HG03521 (cell line): Measurements from ENCODE around the gene SIPA1L3.

Source experiments
- ATAC-seq: cut with Tn5 transposase; IDR thresholded peaks from one replicate; pipeline ENCODE4 v1.9.1; 2021; ENCODE audit warnings: mild to moderate bottlenecking, moderate library complexity; ENCODE audit not compliant: unreplicated experiment

The SIPA1L3 gene

GRCh38 chr19:38180071-38180470, 273.1 kb downstream of the SIPA1L3 start:
- ATAC-seq = no peak

- no peak for ATAC-seq
Measured at GRCh38 chr19:38182536-38183210, 275.7 kb downstream of the SIPA1L3 start.

GRCh38 chr19:38183251-38183897, 276.4 kb downstream of the SIPA1L3 start:
- ATAC-seq = no peak

- ATAC-seq = no peak
Measured at GRCh38 chr19:38184815-38185214, 277.8 kb downstream of the SIPA1L3 start.

- ATAC-seq = no peak
Measured at GRCh38 chr19:38185562-38185961, 278.6 kb downstream of the SIPA1L3 start.

- ATAC-seq = no peak
Measured at GRCh38 chr19:38190061-38190460, 283.1 kb downstream of the SIPA1L3 start.

GRCh38 chr19:38190793-38191192, 283.8 kb downstream of the SIPA1L3 start:
- ATAC-seq = no peak

- ATAC-seq = no peak
Measured at GRCh38 chr19:38191747-38192146, 284.7 kb downstream of the SIPA1L3 start.

- no peak for ATAC-seq
Measured at GRCh38 chr19:38193445-38193844, 286.4 kb downstream of the SIPA1L3 start.

- no peak for ATAC-seq
Measured at GRCh38 chr19:38194061-38194701, 287.2 kb downstream of the SIPA1L3 start.

- no peak for ATAC-seq
Measured at GRCh38 chr19:38195237-38195636, 288.2 kb downstream of the SIPA1L3 start.

GRCh38 chr19:38196245-38196837, 289.3 kb downstream of the SIPA1L3 start:
- ATAC-seq = no peak

- no peak for ATAC-seq
Measured at GRCh38 chr19:38196948-38197656, 290.1 kb downstream of the SIPA1L3 start.

GRCh38 chr19:38197937-38198704, 291.1 kb downstream of the SIPA1L3 start:
- ATAC-seq = no peak

GRCh38 chr19:38199340-38199739, 292.3 kb downstream of the SIPA1L3 start:
- ATAC-seq = no peak

- ATAC-seq = no peak
Measured at GRCh38 chr19:38201731-38202130, 294.7 kb downstream of the SIPA1L3 start.

GRCh38 chr19:38202504-38202903, 295.5 kb downstream of the SIPA1L3 start:
- no peak for ATAC-seq

- ATAC-seq = no peak
Measured at GRCh38 chr19:38203197-38203596, 296.2 kb downstream of the SIPA1L3 start.

GRCh38 chr19:38204096-38204495, 297.1 kb downstream of the SIPA1L3 start:
- ATAC-seq = no peak

- no peak for ATAC-seq
Measured at GRCh38 chr19:38204728-38205127, 297.7 kb downstream of the SIPA1L3 start.
